Spleen (tissue), 7 donors: ENCODE results near the gene TRPM2.

Source experiments
- CTCF ChIP-seq, 11 experiments: fragments of 200-600 bp in 7 of 11; fragments of 450-650 bp in 4 of 11; sonication (generic) in 4 of 11; IDR thresholded peaks in 8 of 11; conservative IDR thresholded peaks in 3 of 11; 1 replicate in 7 of 11; 2 replicates in 4 of 11; pipeline versions ENCODE4 v1.4.0 to v1.8.0; 2016 to 2021; ENCODE audit warnings: antibody characterized with exemption in 11 of 11, inconsistent platforms in 4 of 11, mild to moderate bottlenecking in 1 of 11
- POLR2A ChIP-seq, 3 donors: fragments of 450-650 bp; IDR thresholded peaks; one replicate each; pipeline ENCODE4 v1.5.1; 2017; ENCODE audit warnings: antibody characterized with exemption in 3 of 3, mild to moderate bottlenecking in 1 of 3
- POLR2AphosphoS5 ChIP-seq, 3 donors: sonication (generic); formaldehyde crosslinking; IDR thresholded peaks; one replicate each; pipeline ENCODE4 v1.5.1; 2017; ENCODE audit warnings: antibody characterized with exemption in 3 of 3
- donor health status: DM: no; HTN: no; CAD: no; lungs with moderate emphysema.
- donor health status: DM: no; HTN: no; CAD: no.
- donor health status: DM: no; HTN: no; CAD: no.

- TF ChIP-seq CTCF (IDR thresholded peaks at IDR 0.05 in 8 of 11, conservative IDR thresholded peaks at IDR 0.05 in 3 of 11) (no peak), POLR2AphosphoS5 (IDR thresholded peaks at IDR 0.05) (no peak), POLR2A (IDR thresholded peaks at IDR 0.05) (no peak)
Observed at GRCh38 chr21:44437371-44437695, 83.9 kb downstream of the TRPM2 start.
